ENCODE results near the gene MPZL3. TPM values are rescaled to one million over a fixed set of nuclear protein-coding genes. Genes with fewer than 3 reads are reported as not detected.
A peak's percentile ranks its signal among the peaks of the same experiment; 100 is the strongest.

The MPZL3 gene
- polyA plus RNA-seq, 1 donor: 16.7 TPM

DNA sequence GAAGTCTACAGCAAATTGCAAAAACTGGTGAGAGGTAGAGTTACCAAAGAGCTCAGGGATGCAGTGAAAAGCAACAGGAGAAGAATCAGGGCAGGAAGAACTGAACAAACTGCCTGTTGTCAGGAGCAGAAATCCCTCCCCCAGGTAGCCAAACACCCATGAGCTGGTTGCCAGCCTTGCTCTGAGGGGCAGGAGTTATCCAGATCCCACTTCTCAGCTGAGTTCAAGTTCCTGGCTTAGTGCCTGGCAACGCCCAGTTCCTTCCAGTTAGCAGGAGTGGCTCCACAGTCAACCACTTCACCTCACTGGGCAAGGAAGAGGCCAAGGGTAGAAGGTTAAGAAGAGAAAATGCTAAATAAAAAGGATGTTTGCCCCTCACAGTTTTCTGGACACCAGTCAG is 13.8 kb upstream of the MPZL3 start:
- peak in 1 of 2 donors; percentile 11 for DNase-seq
- peaks cover 2% of the 10 kb centered on the region for H3K27me3 ChIP-seq (ENCODE audit: control insufficient read depth, insufficient read depth, low read length)
- WGBS (ENCODE audit: insufficient coverage, low lambda C conversion rate): no CpG with 5 or more reads among the region's 1 CpG
- H3K4me1 ChIP-seq (ENCODE audit: control insufficient read depth, insufficient read depth, low read length): peaks cover 18% of the 10 kb centered on the region
- H3K9me3 ChIP-seq (ENCODE audit: control insufficient read depth, low read depth, low read length): no peaks in the 10 kb centered on the region
- peaks cover 14% of the 10 kb centered on the region for H3K36me3 ChIP-seq (ENCODE audit: control insufficient read depth, insufficient read depth, low read length)
- no peak overlapping the region for H3K27ac ChIP-seq (ENCODE audit: low read length)
- H3K4me3 ChIP-seq (ENCODE audit: low read length): no peak overlapping the region

DNA sequence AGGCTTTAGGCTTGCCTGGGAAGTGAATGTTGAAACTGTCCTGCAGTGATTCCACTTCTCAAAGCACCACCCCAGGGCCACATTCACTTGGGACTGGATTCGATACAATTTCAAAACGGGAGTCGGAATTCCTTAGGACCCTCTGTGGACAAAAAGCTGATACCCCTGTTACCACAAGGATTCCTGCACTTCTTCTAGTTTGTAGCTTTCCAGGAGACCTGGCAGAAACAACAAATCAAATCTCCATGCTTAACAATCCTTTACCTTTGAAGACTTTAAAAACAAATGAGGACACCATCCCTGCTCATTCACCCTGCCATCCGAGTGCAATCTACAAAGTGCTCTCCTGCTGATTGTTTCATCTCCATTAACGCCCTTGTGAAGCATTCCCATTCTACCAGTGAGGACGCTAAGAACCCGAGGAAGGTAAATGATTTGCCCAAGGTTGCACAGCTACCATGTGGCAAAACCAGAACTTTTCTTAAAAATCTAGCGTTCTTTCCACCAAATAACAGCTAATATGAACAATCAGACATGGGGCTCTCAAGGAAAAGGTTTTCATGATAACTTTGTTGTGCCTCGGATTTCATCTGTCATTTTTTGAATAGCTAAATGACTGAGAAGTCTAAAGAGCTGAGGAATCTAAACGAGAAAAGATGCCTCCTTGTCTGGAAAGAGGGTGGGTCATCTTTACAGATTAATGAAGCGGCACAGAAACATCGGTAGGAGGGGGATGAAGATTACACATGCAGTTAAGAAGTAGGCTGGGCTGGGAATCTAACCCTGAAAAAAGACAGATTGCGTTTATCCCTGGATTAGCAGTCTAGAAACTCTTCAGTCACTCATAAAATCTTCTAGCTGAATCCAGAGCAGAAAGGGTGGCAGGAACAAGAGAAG is 12.7 kb upstream of the MPZL3 start:
- Histone ChIP-seq H3K27ac (ENCODE audit: low read length) (peak overlapping the region; percentile 92), H3K4me1 (ENCODE audit: control insufficient read depth, insufficient read depth, low read length) (peaks cover 18% of the 10 kb centered on the region), H3K36me3 (ENCODE audit: control insufficient read depth, insufficient read depth, low read length) (peaks cover 24% of the 10 kb centered on the region), H3K9me3 (ENCODE audit: control insufficient read depth, low read depth, low read length) (no peaks in the 10 kb centered on the region), H3K27me3 (ENCODE audit: control insufficient read depth, insufficient read depth, low read length) (peaks cover 2% of the 10 kb centered on the region), H3K4me3 (ENCODE audit: low read length) (peak overlapping the region; percentile 60)
- 32% methylated on average over 4 of the region's 13 CpGs for WGBS (ENCODE audit: insufficient coverage, low lambda C conversion rate)
- DNase-seq: no peak

DNA sequence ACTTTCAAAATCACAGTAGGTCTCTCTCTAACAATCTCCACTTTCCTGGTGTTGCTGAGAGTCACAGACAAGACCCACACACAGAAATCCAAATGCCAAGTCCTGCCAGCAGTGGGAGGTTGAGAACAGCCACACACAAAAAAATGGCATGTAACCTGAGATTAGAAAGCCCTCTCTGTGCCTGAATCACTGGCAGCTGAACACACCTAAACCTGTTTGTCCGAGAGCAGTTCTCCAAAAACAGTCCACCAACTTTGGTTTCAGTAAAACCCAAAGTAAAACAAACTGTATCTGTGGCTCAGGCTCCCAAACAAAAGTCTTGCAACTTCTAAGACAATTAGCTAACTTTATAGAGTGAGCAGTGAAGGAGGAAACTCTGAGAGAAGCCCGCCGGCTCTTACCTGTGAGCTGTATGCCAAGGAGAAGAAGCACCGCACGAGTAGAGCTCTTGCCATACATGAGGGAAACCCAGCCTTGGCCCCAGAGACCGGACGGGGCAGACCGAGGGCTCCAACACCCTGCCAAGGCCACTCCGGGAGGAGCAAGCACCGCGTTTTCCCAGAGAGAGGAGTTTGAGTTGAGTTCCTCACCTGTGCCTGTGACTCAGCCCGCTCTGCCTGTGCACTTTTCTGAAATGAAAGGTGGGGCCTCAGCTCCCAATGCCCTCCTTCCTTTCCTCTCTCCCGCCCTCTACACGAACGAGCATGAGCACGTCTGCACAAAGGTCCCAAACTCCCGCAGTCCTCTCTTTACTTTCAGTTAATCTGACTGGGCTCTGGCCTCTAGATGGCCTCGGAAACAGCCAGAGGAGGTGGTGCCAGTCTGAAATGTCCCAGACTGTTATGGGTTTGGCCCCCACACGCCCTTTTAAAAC is 11.8 kb upstream of the MPZL3 start, which contains the start of gene MPZL2:
Gene MPZL2 (minus strand): TSS at position 603 of the 874 bp plus-strand sequence. CDS start 144 bp downstream, at position 459.
- Histone ChIP-seq H3K27me3 (ENCODE audit: control insufficient read depth, insufficient read depth, low read length) (peaks cover 2% of the 10 kb centered on the region), H3K4me1 (ENCODE audit: control insufficient read depth, insufficient read depth, low read length) (peaks cover 18% of the 10 kb centered on the region), H3K27ac (ENCODE audit: low read length) (peak within 1 kb of the TSS; percentile 92), H3K36me3 (ENCODE audit: control insufficient read depth, insufficient read depth, low read length) (peaks cover 29% of the 10 kb centered on the region), H3K9me3 (ENCODE audit: control insufficient read depth, low read depth, low read length) (no peaks in the 10 kb centered on the region), H3K4me3 (ENCODE audit: low read length) (peak within 1 kb of the TSS; percentile 60)
- no CpG with 5 or more reads among the region's 19 CpGs for WGBS (ENCODE audit: insufficient coverage, low lambda C conversion rate)
- DNase-seq: peak; percentile 75 to 87

GRCh38 chr11:118263112-118263511 is 10.9 kb upstream of the MPZL3 start:
- peak overlapping the region; percentile 60 for H3K4me3 ChIP-seq (ENCODE audit: low read length)
- H3K27ac ChIP-seq (ENCODE audit: low read length): peak overlapping the region; percentile 92
- peak; percentile 22 to 50 for DNase-seq
- 25% methylated on average over 1 of the region's 4 CpGs for WGBS (ENCODE audit: insufficient coverage, low lambda C conversion rate)
- peaks cover 2% of the 10 kb centered on the region for H3K27me3 ChIP-seq (ENCODE audit: control insufficient read depth, insufficient read depth, low read length)
- no peaks in the 10 kb centered on the region for H3K9me3 ChIP-seq (ENCODE audit: control insufficient read depth, low read depth, low read length)
- H3K36me3 ChIP-seq (ENCODE audit: control insufficient read depth, insufficient read depth, low read length): peaks cover 33% of the 10 kb centered on the region
- H3K4me1 ChIP-seq (ENCODE audit: control insufficient read depth, insufficient read depth, low read length): peaks cover 18% of the 10 kb centered on the region

GRCh38 chr11:118260353-118260752 is 8.2 kb upstream of the MPZL3 start:
- Histone ChIP-seq H3K4me1 (ENCODE audit: control insufficient read depth, insufficient read depth, low read length) (peaks cover 18% of the 10 kb centered on the region), H3K4me3 (ENCODE audit: low read length) (no peak overlapping the region), H3K27ac (ENCODE audit: low read length) (no peak overlapping the region), H3K9me3 (ENCODE audit: control insufficient read depth, low read depth, low read length) (no peaks in the 10 kb centered on the region), H3K27me3 (ENCODE audit: control insufficient read depth, insufficient read depth, low read length) (peaks cover 2% of the 10 kb centered on the region), H3K36me3 (ENCODE audit: control insufficient read depth, insufficient read depth, low read length) (peaks cover 37% of the 10 kb centered on the region)
- no peak for DNase-seq
- no CpG with 5 or more reads among the region's 3 CpGs for WGBS (ENCODE audit: insufficient coverage, low lambda C conversion rate)

DNA sequence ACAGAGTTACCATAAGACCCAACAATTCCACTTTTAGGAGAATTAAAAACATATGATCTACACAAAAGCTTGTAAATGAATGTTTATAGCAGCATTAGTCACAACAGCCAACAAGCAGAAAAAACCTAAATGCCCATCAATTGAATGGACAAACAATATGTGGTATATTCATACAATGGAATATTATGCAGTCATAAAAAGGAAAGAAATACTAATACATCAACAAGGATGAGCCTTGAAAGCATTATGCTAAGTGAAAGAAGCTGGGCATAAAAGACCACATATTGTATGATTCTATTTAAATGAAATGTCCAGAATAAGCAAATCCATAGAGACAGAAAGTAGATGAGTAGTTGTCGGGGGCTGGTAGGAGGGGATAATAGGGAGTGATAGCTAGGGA is 7.0 kb upstream of the MPZL3 start:
- no peak for DNase-seq
- H3K36me3 ChIP-seq (ENCODE audit: control insufficient read depth, insufficient read depth, low read length): peaks cover 37% of the 10 kb centered on the region
- no peaks in the 10 kb centered on the region for H3K27me3 ChIP-seq (ENCODE audit: control insufficient read depth, insufficient read depth, low read length)
- H3K9me3 ChIP-seq (ENCODE audit: control insufficient read depth, low read depth, low read length): no peaks in the 10 kb centered on the region
- peaks cover 15% of the 10 kb centered on the region for H3K4me1 ChIP-seq (ENCODE audit: control insufficient read depth, insufficient read depth, low read length)
- WGBS (ENCODE audit: insufficient coverage, low lambda C conversion rate): 100% methylated on average over 1 of the region's 1 CpG
- H3K4me3 ChIP-seq (ENCODE audit: low read length): no peak overlapping the region
- H3K27ac ChIP-seq (ENCODE audit: low read length): no peak overlapping the region

- no peak overlapping the region for H3K4me3 ChIP-seq (ENCODE audit: low read length)
- peaks cover 15% of the 10 kb centered on the region for H3K4me1 ChIP-seq (ENCODE audit: control insufficient read depth, insufficient read depth, low read length)
- H3K27ac ChIP-seq (ENCODE audit: low read length): no peak overlapping the region
- peaks cover 37% of the 10 kb centered on the region for H3K36me3 ChIP-seq (ENCODE audit: control insufficient read depth, insufficient read depth, low read length)
- H3K9me3 ChIP-seq (ENCODE audit: control insufficient read depth, low read depth, low read length): no peaks in the 10 kb centered on the region
- no CpG with 5 or more reads among the region's 1 CpG for WGBS (ENCODE audit: insufficient coverage, low lambda C conversion rate)
- no peak for DNase-seq
- H3K27me3 ChIP-seq (ENCODE audit: control insufficient read depth, insufficient read depth, low read length): no peaks in the 10 kb centered on the region
These were observed 6.2 kb upstream of the MPZL3 start for GRCh38 chr11:118258410-118258809.

DNA sequence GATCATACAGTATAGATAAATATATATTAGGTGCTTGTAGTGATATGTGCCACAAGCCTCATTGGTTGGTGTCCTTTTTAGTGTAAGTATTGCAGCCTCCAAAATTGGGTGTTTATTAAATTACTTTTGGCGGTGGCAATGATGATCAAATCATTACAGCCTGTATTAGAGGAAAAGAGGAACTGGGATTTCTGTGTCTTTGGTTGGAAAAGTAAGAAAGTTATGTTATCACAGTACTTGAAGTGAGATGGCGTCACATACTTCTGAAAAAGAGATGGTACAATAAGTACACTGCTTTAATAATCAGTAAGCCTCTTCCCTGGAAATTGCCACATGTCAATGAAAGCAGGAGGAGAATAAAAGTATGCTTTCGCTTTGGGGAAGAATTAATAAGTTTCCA is 523 bp upstream of the MPZL3 start:
- H3K4me1 ChIP-seq (ENCODE audit: control insufficient read depth, insufficient read depth, low read length): peaks cover 2% of the 10 kb centered on the region
- H3K4me3 ChIP-seq (ENCODE audit: low read length): peak overlapping the region; percentile 74
- peak overlapping the region; percentile 92 for H3K27ac ChIP-seq (ENCODE audit: low read length)
- 20% methylated on average over 1 of the region's 3 CpGs for WGBS (ENCODE audit: insufficient coverage, low lambda C conversion rate)
- peaks cover 3% of the 10 kb centered on the region for H3K36me3 ChIP-seq (ENCODE audit: control insufficient read depth, insufficient read depth, low read length)
- H3K27me3 ChIP-seq (ENCODE audit: control insufficient read depth, insufficient read depth, low read length): no peaks in the 10 kb centered on the region
- peak in 1 of 2 donors; percentile 45 for DNase-seq
- H3K9me3 ChIP-seq (ENCODE audit: control insufficient read depth, low read depth, low read length): no peaks in the 10 kb centered on the region

DNA sequence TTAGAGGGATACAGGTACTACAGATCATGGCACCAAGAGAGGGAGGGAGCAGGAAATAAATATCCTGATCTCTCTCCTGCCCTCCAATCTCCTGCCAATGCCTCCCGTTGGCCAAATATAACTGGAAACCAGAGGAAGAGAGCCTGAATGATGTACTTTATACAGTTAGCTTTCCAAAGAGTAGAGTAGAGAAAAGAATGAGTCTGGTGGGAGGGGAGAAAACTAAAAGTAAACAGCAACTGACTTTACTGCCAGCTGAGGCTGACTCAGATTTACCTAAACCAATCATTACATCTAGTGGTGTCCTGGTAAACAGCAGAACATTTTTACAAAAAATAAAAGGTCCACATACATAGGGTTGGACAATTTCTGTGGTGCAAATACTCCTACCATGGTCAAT is 5.1 kb downstream of the MPZL3 start:
- Histone ChIP-seq H3K36me3 (ENCODE audit: control insufficient read depth, insufficient read depth, low read length) (no peaks in the 10 kb centered on the region), H3K27me3 (ENCODE audit: control insufficient read depth, insufficient read depth, low read length) (no peaks in the 10 kb centered on the region), H3K27ac (ENCODE audit: low read length) (peak overlapping the region; percentile 52), H3K4me3 (ENCODE audit: low read length) (no peak overlapping the region), H3K9me3 (ENCODE audit: control insufficient read depth, low read depth, low read length) (no peaks in the 10 kb centered on the region), H3K4me1 (ENCODE audit: control insufficient read depth, insufficient read depth, low read length) (no peaks in the 10 kb centered on the region)
- DNase-seq: no peak
- WGBS (ENCODE audit: insufficient coverage, low lambda C conversion rate): no CpG with 5 or more reads among the region's 1 CpG

GRCh38 chr11:118245936-118246562 is 6.1 kb downstream of the MPZL3 start:
- Histone ChIP-seq H3K4me3 (ENCODE audit: low read length) (no peak overlapping the region), H3K9me3 (ENCODE audit: control insufficient read depth, low read depth, low read length) (no peaks in the 10 kb centered on the region), H3K36me3 (ENCODE audit: control insufficient read depth, insufficient read depth, low read length) (no peaks in the 10 kb centered on the region), H3K4me1 (ENCODE audit: control insufficient read depth, insufficient read depth, low read length) (peaks cover 10% of the 10 kb centered on the region), H3K27me3 (ENCODE audit: control insufficient read depth, insufficient read depth, low read length) (no peaks in the 10 kb centered on the region), H3K27ac (ENCODE audit: low read length) (peak overlapping the region; percentile 20)
- 100% methylated on average over 1 of the region's 3 CpGs for WGBS (ENCODE audit: insufficient coverage, low lambda C conversion rate)
- no peak for DNase-seq

Measured in large intestine (tissue), 3 donors.